IMR-90 (cell line): ENCODE measurements around the gene ABTB1. TPM values are rescaled to one million over a fixed set of nuclear protein-coding genes. Genes with fewer than 3 reads are reported as not detected.

Experiments
- ATAC-seq: fragments of 200-7000 bp; cut with Tn5 transposase; 2 replicates; pipeline ENCODE4 v1.9.1; 2020; ENCODE audit warnings: low read depth, mild to moderate bottlenecking, moderate library complexity
- BruUV-seq: library from RNA; stranded (reverse); fragments of 400-500 nt; replicated peaks from 2 replicates; lab custom pipeline; 2021; lab: Mats Ljungman, UMichigan
- CTCF ChIA-PET: fragments of 300-600 bp; formaldehyde crosslinking; extraction: SDS; loops from one replicate; lab custom pipeline; 2021; ENCODE audit warnings: antibody characterized with exemption; lab: Yijun Ruan, JAX
- POLR2A ChIA-PET: fragments of 300-600 bp; sonication (Branson Sonifier 250); formaldehyde crosslinking; loops from one replicate; lab custom pipeline; 2022; ENCODE audit warnings: antibody characterized with exemption; ENCODE audit not compliant: unreplicated experiment; lab: Charles Lee
- DNase-seq: peaks from one replicate; pipeline ENCODE4 v3.0.0; 2013
- H2AFZ ChIP-seq: replicated peaks from 2 replicates; pipeline ENCODE3; 2013; ENCODE audit warnings: low read length, mild to moderate bottlenecking; ENCODE audit not compliant: poor library complexity
- H2AK5ac ChIP-seq: 2 replicates; pipeline ENCODE4 v1.6.1; 2013; ENCODE audit warnings: low read depth, low read length, inconsistent platforms
- H2AK9ac ChIP-seq: replicated peaks from 2 replicates; pipeline ENCODE3; 2013; ENCODE audit warnings: mild to moderate bottlenecking, low read depth, low read length, moderate library complexity; ENCODE audit not compliant: poor library complexity
- H2BK120ac ChIP-seq: 2 replicates; pipeline ENCODE4 v1.6.1; 2013; ENCODE audit warnings: low read depth, low read length, inconsistent platforms
- H2BK15ac ChIP-seq: 3 replicates; pipeline ENCODE4 v1.6.1; 2013; ENCODE audit warnings: low read depth, low read length, inconsistent platforms
- H2BK20ac ChIP-seq: 2 replicates; pipeline ENCODE4 v1.6.1; 2013; ENCODE audit warnings: low read depth, mild to moderate bottlenecking, inconsistent platforms, low read length, moderate library complexity
- H2BK5ac ChIP-seq: 2 replicates; pipeline ENCODE4 v1.6.1; 2013; ENCODE audit warnings: mild to moderate bottlenecking, low read depth, low read length, inconsistent platforms; ENCODE audit not compliant: poor library complexity, severe bottlenecking
- H3K14ac ChIP-seq: replicated peaks from 2 replicates; pipeline ENCODE4 v1.6.1; 2013; ENCODE audit warnings: low read depth, low read length, inconsistent platforms
- H3K18ac ChIP-seq: 2 replicates; pipeline ENCODE4 v1.6.1; 2013; ENCODE audit warnings: low read depth, low read length, control low read depth
- H3K23ac ChIP-seq: 2 replicates; pipeline ENCODE4 v1.6.1; 2013; ENCODE audit warnings: low read depth, low read length, inconsistent platforms
- H3K27ac ChIP-seq: 2 replicates; pipeline ENCODE4 v1.5.1; 2013; ENCODE audit warnings: mild to moderate bottlenecking, control low read depth, low read length; ENCODE audit not compliant: insufficient read depth
- H3K27me3 ChIP-seq: 2 replicates; pipeline ENCODE4 v1.6.1; 2013; ENCODE audit warnings: low read length; ENCODE audit not compliant: control insufficient read depth, insufficient read depth
- H3K36me3 ChIP-seq: 2 replicates; pipeline ENCODE4 v1.6.1; 2013; ENCODE audit warnings: low read length, mixed read lengths; ENCODE audit not compliant: control insufficient read depth, insufficient read depth
- H3K4ac ChIP-seq: 2 replicates; pipeline ENCODE4 v1.6.1; 2013; ENCODE audit warnings: low read depth, low read length, inconsistent platforms
- H3K4me1 ChIP-seq: 2 replicates; pipeline ENCODE4 v1.6.1; 2013; ENCODE audit warnings: low read length, mixed read lengths; ENCODE audit not compliant: control insufficient read depth, insufficient read depth
- H3K4me2 ChIP-seq: 2 replicates; pipeline ENCODE4 v1.6.1; 2013; ENCODE audit warnings: low read depth, mild to moderate bottlenecking, control low read depth, low read length, moderate library complexity
- H3K4me3 ChIP-seq: 2 replicates; pipeline ENCODE4 v1.5.1; 2013; ENCODE audit warnings: low read depth, mild to moderate bottlenecking, control low read depth, low read length, moderate library complexity; ENCODE audit not compliant: insufficient read depth
- H3K56ac ChIP-seq: 2 replicates; pipeline ENCODE4 v1.6.1; 2013; ENCODE audit warnings: low read length, inconsistent platforms; ENCODE audit not compliant: insufficient read depth; ENCODE audit errors: extremely low read depth
- H3K79me1 ChIP-seq, 2 experiments: 2 replicates each; pipeline ENCODE4 v1.6.1; 2013; ENCODE audit warnings: low read length in 2 of 2, inconsistent platforms in 1 of 2, low read depth in 1 of 2
- H3K9ac ChIP-seq: 2 replicates; pipeline ENCODE4 v1.6.1; 2013; ENCODE audit warnings: low read depth, low read length, control low read depth
- H3K9me1 ChIP-seq: 2 replicates; pipeline ENCODE4 v1.6.1; 2013; ENCODE audit warnings: low read length, inconsistent platforms; ENCODE audit not compliant: insufficient read depth
- H3K9me3 ChIP-seq: 2 replicates; pipeline ENCODE4 v1.6.1; 2013; ENCODE audit warnings: low read length; ENCODE audit not compliant: control insufficient read depth, insufficient read depth
- H4K20me1 ChIP-seq: 2 replicates; pipeline ENCODE4 v1.6.1; 2013; ENCODE audit warnings: low read length, inconsistent platforms; ENCODE audit not compliant: insufficient read depth
- H4K5ac ChIP-seq: 2 replicates; pipeline ENCODE4 v1.6.1; 2013; ENCODE audit warnings: mild to moderate bottlenecking, low read depth, low read length, control low read depth
- H4K8ac ChIP-seq, 2 experiments: 2 replicates each; pipeline ENCODE4 v1.6.1; 2013; ENCODE audit warnings: low read depth in 2 of 2, low read length in 2 of 2, control low read depth in 1 of 2, inconsistent platforms in 1 of 2
- H4K91ac ChIP-seq: 2 replicates; pipeline ENCODE4 v1.6.1; 2013; ENCODE audit warnings: low read depth, low read length, inconsistent platforms; ENCODE audit not compliant: insufficient read depth
- BHLHE40 ChIP-seq: fragments of 150-350 bp; IDR thresholded peaks from 2 replicates; pipeline ENCODE4 v1.6.1; 2016; ENCODE audit warnings: mild to moderate bottlenecking, low read depth, low read length
- CEBPB ChIP-seq: IDR thresholded peaks from 2 replicates; pipeline ENCODE4 v1.6.1; 2012; ENCODE audit warnings: low read depth, low read length, improper control_type of control experiment
- CHD1 ChIP-seq: IDR thresholded peaks from 2 replicates; pipeline ENCODE4 v1.6.1; 2012; ENCODE audit warnings: low read depth, low read length, improper control_type of control experiment
- CTCF ChIP-seq: conservative IDR thresholded peaks from 2 replicates; pipeline ENCODE4 v1.5.1; 2012; ENCODE audit warnings: mild to moderate bottlenecking, low read depth, low read length, improper control_type of control experiment
- ELK1 ChIP-seq: fragments of 150-350 bp; IDR thresholded peaks from 2 replicates; pipeline ENCODE4 v1.6.1; 2016; ENCODE audit warnings: low read depth, mild to moderate bottlenecking, low read length, moderate library complexity, borderline replicate concordance
- FOS ChIP-seq: fragments of 150-350 bp; IDR thresholded peaks from 2 replicates; pipeline ENCODE4 v1.6.1; 2016; ENCODE audit warnings: low read depth, low read length
- MAFK ChIP-seq: IDR thresholded peaks from 2 replicates; pipeline ENCODE4 v1.6.1; 2012; ENCODE audit warnings: low read depth, low read length, improper control_type of control experiment
- MAZ ChIP-seq: IDR thresholded peaks from 2 replicates; pipeline ENCODE4 v1.6.1; 2012; ENCODE audit warnings: low read depth, mild to moderate bottlenecking, low read length, improper control_type of control experiment, moderate library complexity, borderline replicate concordance
- MXI1 ChIP-seq: IDR thresholded peaks from 2 replicates; pipeline ENCODE4 v1.6.1; 2012; ENCODE audit warnings: low read depth, mild to moderate bottlenecking, low read length, moderate library complexity, borderline replicate concordance
- NFE2L2 ChIP-seq: fragments of 150-350 bp; IDR thresholded peaks from 2 replicates; pipeline ENCODE4 v1.6.1; 2016; ENCODE audit warnings: low read depth, mild to moderate bottlenecking, low read length
- POLR2A ChIP-seq: IDR thresholded peaks from 2 replicates; pipeline ENCODE4 v1.6.1; 2012; ENCODE audit warnings: mild to moderate bottlenecking, low read depth, low read length
- RAD21 ChIP-seq: IDR thresholded peaks from 2 replicates; pipeline ENCODE4 v1.6.1; 2012; ENCODE audit warnings: low read length, improper control_type of control experiment
- RCOR1 ChIP-seq: IDR thresholded peaks from 2 replicates; pipeline ENCODE4 v1.6.1; 2012; ENCODE audit warnings: mild to moderate bottlenecking, low read length, improper control_type of control experiment; ENCODE audit not compliant: insufficient replicate concordance
- RFX5 ChIP-seq: IDR thresholded peaks from 2 replicates; pipeline ENCODE4 v1.8.0; 2012; ENCODE audit warnings: low read depth, mild to moderate bottlenecking, low read length, moderate library complexity
- SMC3 ChIP-seq: fragments of 150-350 bp; IDR thresholded peaks from 2 replicates; pipeline ENCODE4 v1.6.1; 2016; ENCODE audit warnings: low read depth, mild to moderate bottlenecking, antibody characterized with exemption, low read length, moderate library complexity
- WGBS, 2 experiments: methylation state at CpG; one replicate each; pipeline versions ENCODE4 v1.1.5 to v1.1.7; 2013; ENCODE audit warnings: missing lambda C conversion rate in 2 of 2; ENCODE audit not compliant: insufficient read length in 1 of 2; ENCODE audit errors: extremely low coverage in 2 of 2; 5-methylcytosine and 5-hydroxymethylcytosine counted together
- dilution Hi-C: fragments of 300-500 bp; cut with HindIII; formaldehyde crosslinking; loops from one replicate; pipeline ENCODE4 v1.14.3; 2018; ENCODE audit warnings: low sequenced_read_pairs; ENCODE audit not compliant: unreplicated experiment
- in situ Hi-C: fragments of 300-500 bp; cut with MboI; formaldehyde crosslinking; loops from 3 replicates; pipeline ENCODE4 v1.14.3; 2019; ENCODE audit warnings: low sequenced_read_pairs, inconsistent platforms, mixed read lengths
- intact Hi-C: fragments of 100-400 bp; cut with micrococcal nuclease; formaldehyde crosslinking; loops from 2 replicates; pipeline ENCODE4 v1.10.0; 2022
- polyA plus RNA-seq, 3 experiments: library from polyadenylated mRNA; depleted of rRNA; stranded (reverse); fragments of >200 nt; gene quantifications; 2 replicates each; pipeline ENCODE4 v1.2.3, GENCODE V29; 2012; ENCODE audit warnings: low replicate concordance in 1 of 3
- total RNA-seq: library from RNA; depleted of rRNA; stranded (reverse); fragments of >200 nt; gene quantifications from 2 replicates; pipeline ENCODE4 v1.2.3, GENCODE V29; 2012
- TF ChIP-seq, protein P1 (sequence below): fragments of 150-350 bp; IDR thresholded peaks from 2 replicates; pipeline ENCODE4 v1.6.1; 2017; ENCODE audit warnings: mild to moderate bottlenecking, antibody characterized with exemption, low read length, low read depth

ABTB1 gene
- total and polyA plus RNA-seq, 2 of the 4 experiments (the other 2 are of a cell fraction): 3.2 to 23.0 TPM

DNA sequence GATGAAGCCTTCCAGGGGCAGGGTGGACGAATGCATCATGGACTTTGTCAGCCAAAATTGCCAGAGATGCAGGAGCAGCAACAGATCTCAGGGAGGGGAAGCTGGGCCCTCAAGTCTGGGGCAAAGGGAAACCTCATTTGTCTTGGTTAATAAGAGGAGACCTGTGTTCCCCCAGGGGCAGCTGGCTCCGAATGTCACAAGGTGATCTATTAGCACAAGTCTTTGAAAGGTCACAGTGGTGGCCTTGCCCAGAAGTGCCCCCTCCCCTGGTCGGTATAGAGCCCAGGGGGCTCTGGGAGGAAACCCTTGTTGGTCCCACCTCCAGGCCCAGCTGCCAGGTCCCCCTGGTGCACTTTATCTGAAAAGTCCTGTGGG, 46.2 kb downstream of the ABTB1 start:
- Histone ChIP-seq H3K9ac (no peak overlapping the region), H3K4ac (no peak overlapping the region), H3K27ac (no peak overlapping the region), H3K56ac (no peak overlapping the region), H2BK15ac (no peak overlapping the region), H4K5ac (no peak overlapping the region), H3K27me3 (no peaks in the 10 kb centered on the region), H3K9me3 (no peaks in the 10 kb centered on the region), H3K79me1 (peaks cover 0 to 52% of the 10 kb centered on the region in 2 experiments; a peak in 2 of 4 replicates), H3K23ac (no peak overlapping the region), H4K20me1 (no peaks in the 10 kb centered on the region), H3K36me3 (peaks cover 19% of the 10 kb centered on the region), H3K4me1 (peaks cover 6% of the 10 kb centered on the region; the same call in 1 of the 2 replicates), H2BK20ac (no peak overlapping the region), H3K14ac (no peak overlapping the region), H2BK5ac (no peak overlapping the region), H4K8ac (no peak overlapping the region), H3K18ac (no peak overlapping the region), H3K4me3 (no peak overlapping the region), H3K4me2 (no peak overlapping the region), H2AK5ac (no peak overlapping the region), H2AK9ac (no peak overlapping the region), H2AFZ (no peak overlapping the region), H2BK120ac (no peak overlapping the region), H3K9me1 (peaks cover 6% of the 10 kb centered on the region; the same call in 1 of the 2 replicates), H4K91ac (no peak overlapping the region)
- dilution Hi-C loops (no loop called here), intact Hi-C loops (no loop called here), in situ Hi-C loops (no loop called here)
- DNase-seq: no peak
- TF ChIP-seq ELK1 (no peak), BHLHE40 (no peak), NFE2L2 (no peak), RCOR1 (no peak), MAZ (no peak), RFX5 (no peak), CEBPB (no peak), CHD1 (no peak), CTCF (no peak), POLR2A (no peak), RAD21 (no peak), MXI1 (no peak), FOS (no peak), MAFK (no peak), SMC3 (no peak)
- TF ChIP-seq, protein P1, sequence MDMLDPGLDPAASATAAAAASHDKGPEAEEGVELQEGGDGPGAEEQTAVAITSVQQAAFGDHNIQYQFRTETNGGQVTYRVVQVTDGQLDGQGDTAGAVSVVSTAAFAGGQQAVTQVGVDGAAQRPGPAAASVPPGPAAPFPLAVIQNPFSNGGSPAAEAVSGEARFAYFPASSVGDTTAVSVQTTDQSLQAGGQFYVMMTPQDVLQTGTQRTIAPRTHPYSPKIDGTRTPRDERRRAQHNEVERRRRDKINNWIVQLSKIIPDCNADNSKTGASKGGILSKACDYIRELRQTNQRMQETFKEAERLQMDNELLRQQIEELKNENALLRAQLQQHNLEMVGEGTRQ: no peak
- WGBS, 2 experiments: 78% methylated on average over 1 of the region's 3 CpGs; no CpG with 5 or more reads in 1 of the 2 experiments
- ATAC-seq: no peak
- BruUV-seq: no TSS peak
- ChIA-PET CTCF (no interaction called here), POLR2A (no interaction called here)
